AG09309 (cell line): ENCODE results near the gene NUMB.
"Not testable (repeated sequence)": the region's sequence is repeated elsewhere in the genome, so short reads cannot be mapped to it uniquely, and the experiment has no call there.

Experiments used
- DNase-seq: peaks from one replicate; pipeline ENCODE4 v3.0.0-alpha.2; 2010; ENCODE audit warnings: low read depth
- H3K4me3 ChIP-seq: 2 replicates; pipeline ENCODE4 v1.5.1; 2011; ENCODE audit warnings: mild to moderate bottlenecking, low read depth, low read length, moderate library complexity; ENCODE audit not compliant: control insufficient read depth
- TF ChIP-seq, protein P1 (sequence below): IDR thresholded peaks from 2 replicates; pipeline ENCODE4 v1.5.1; 2011; ENCODE audit warnings: mild to moderate bottlenecking, low read depth, low read length, inconsistent platforms; ENCODE audit not compliant: insufficient read depth, control insufficient read depth; ENCODE audit errors: missing control alignments

Gene NUMB

DNA sequence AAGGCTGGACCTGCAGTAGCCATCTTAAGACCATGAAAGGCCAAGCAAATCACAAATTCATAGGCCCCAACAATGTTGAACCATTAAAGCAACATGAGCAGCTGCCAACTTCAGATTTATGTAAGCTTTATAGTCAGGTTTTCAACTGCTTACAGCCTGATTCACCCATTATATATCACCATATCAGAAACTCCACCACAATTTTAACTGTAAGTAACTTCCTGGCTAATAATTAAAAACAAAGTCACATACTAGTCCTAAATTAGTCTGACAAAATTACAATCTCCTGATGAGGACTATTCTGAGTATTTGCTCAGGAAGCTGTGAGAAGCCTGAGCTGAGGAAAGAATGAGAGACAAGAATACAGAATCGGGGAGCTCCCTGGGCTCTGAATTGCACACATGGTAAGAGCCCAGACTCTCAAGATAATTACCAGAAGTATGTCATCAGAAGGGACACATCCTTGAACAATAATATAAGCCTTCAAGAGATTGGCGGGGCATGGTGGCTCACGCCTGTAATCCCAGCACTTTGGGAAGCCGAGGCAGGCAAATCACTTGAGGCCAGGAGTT is 55.1 kb downstream of the NUMB start:
- DNase-seq = no peak
- TF ChIP-seq, protein P1, sequence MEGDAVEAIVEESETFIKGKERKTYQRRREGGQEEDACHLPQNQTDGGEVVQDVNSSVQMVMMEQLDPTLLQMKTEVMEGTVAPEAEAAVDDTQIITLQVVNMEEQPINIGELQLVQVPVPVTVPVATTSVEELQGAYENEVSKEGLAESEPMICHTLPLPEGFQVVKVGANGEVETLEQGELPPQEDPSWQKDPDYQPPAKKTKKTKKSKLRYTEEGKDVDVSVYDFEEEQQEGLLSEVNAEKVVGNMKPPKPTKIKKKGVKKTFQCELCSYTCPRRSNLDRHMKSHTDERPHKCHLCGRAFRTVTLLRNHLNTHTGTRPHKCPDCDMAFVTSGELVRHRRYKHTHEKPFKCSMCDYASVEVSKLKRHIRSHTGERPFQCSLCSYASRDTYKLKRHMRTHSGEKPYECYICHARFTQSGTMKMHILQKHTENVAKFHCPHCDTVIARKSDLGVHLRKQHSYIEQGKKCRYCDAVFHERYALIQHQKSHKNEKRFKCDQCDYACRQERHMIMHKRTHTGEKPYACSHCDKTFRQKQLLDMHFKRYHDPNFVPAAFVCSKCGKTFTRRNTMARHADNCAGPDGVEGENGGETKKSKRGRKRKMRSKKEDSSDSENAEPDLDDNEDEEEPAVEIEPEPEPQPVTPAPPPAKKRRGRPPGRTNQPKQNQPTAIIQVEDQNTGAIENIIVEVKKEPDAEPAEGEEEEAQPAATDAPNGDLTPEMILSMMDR = no peak
- no peak overlapping the region for H3K4me3 ChIP-seq

DNA sequence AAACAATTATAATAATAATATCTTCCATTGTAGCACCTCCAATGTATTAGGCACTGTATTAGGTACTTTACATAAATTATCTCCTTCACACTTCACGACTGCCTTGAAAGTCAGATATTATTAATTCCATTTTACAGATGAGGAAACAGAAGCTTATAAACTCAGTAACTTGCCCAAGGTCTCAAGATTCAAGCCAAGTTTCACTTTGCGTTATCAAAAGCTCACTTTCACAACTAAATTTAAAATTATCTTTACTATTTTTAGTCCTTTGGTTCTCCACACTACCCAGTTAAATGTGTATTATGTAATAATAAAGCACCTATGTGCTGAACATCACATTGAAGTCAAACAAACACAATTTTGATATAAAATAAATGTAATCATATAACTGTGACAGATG is 55.8 kb downstream of the NUMB start:
- TF ChIP-seq, protein P1 = no peak
- no peak overlapping the region for H3K4me3 ChIP-seq
- DNase-seq = no peak

DNA sequence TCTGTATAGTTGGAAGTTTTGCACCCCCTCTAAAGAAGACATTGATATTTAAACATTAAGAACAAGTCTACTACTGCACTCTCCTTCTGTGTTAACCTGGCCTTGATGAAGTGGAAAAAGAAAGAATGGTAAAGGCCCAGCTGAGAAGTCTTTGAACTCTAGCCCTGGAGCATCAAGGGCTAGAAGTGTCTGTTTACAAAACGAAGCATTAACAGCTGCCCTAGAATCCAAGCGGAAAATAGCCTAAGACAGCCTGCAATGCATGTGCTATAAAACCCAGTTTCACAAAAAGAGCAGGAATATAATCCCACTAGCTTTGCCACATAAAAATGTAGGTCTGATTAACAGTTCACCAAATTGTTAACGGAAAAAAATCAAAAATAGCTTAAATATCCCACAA is 60.5 kb downstream of the NUMB start:
- TF ChIP-seq, protein P1 = no peak
- DNase-seq = no peak
- no peak overlapping the region for H3K4me3 ChIP-seq

DNA sequence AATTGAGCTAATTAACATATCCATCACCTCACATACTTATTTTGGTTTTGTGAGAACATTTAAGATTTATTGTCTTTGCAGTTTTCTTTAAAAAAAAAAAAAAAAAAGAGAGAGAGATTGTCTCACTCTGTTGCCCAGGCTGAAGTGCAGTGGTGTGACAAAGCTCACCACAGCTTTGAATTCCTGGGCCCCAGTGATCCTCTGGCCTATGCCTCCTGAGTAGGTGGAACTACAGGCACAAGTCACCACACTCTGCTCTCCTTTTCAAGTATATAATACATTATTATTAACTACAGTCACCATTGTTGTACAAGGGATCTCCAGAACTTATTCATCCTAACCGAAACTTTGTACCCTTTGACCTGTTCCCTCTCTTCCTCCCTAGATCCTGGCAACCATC is 64.0 kb downstream of the NUMB start:
- TF ChIP-seq, protein P1 = no peak
- no peak overlapping the region for H3K4me3 ChIP-seq
- no peak for DNase-seq

DNA sequence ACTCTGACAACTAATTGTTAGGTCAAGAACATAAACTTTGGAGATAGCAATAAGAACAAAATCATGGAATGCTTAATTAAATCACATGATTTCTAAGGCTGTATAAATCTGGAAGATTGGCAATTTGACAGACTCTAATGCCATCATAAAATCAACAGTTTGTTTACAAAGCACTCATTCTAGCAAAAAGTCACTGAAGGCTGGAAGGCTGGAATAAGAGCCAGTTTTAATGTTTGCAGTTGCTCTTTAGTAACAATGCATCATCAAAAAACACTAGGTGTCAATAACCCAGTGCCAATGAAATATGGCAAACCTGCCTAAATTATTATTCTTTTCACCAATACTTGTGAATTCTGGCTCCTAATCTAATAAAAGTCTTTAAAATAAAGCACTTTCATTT is 65.0 kb downstream of the NUMB start:
- DNase-seq = no peak
- TF ChIP-seq, protein P1 = no peak
- H3K4me3 ChIP-seq = no peak overlapping the region

DNA sequence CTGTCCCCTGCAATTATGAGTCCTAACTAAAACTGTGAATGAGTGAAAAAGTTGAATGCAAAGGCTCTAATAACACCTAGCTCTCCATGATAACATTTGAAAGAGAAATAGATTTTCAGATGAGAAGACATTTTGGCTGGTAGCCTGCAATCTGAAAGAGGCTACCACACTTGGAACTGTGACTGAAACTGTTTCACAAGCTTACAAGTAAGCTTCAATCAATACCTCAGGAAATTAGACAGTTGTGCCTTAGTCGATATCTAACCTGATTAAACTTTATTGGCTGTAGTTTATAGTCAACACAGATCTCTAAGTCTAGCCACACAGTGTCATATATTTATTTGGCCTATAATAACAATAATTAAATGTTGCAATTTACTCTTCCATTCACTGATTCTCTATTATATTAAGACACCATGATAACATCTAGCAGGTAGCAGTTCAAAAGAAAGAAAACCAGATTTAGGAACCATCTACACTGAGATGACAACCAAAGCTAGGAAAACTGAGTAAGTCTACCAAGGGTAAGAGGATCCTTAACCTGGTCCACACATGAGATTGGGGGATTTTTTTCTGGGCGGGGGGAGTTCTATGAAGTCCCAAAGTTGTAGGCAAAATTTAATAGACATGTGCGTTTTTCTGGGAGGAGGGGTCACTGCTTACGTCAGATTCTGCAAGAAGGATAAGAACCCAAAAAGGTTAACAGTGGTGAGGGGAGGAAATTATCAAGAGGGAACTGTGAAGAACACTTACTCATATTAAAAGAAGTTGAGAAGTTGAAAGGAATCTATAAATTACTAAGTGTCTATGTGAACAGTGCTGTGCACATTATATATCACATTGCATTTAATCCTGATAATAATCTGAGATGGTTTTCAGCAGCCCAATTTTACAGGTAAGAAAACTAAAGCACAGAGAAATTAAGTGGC is 65.8 kb downstream of the NUMB start:
- DNase-seq = no peak
- TF ChIP-seq, protein P1 = no peak
- no peak overlapping the region for H3K4me3 ChIP-seq

DNA sequence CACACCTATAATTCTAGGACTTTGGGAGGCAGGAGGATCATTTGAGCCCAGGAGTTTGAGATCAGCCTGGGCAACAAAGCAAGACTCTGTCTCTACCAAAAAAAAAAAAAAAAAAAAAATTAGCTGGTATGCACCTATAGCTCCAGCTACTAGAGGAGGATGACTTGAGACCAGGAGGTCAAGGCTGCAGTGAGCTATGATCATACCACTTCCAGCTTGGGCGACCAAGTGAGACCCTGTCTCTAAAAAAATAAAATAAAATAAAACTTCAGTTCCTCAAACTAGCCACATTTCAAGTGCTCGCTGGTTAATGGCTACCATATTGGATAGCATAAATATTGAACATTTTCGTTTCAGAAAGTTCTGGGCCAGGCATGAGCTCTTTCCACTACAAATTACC is 70.5 kb downstream of the NUMB start:
- not testable (repeated sequence) for H3K4me3 ChIP-seq, DNase-seq
